ENCODE results near the gene MAPT.

The MAPT gene

GRCh38 chr17:45967378-45967777 is 73.0 kb downstream of the MAPT start:
- no peak for DNase-seq
- no peak overlapping the region for H3K4me3 Mint-ChIP-seq
- H3K36me3 Mint-ChIP-seq (ENCODE audit: low read depth) = no peaks in the 10 kb centered on the region
- peaks cover 4% of the 10 kb centered on the region for H3K4me1 Mint-ChIP-seq
- no peaks in the 10 kb centered on the region for H3K9me3 Mint-ChIP-seq
- TF ChIP-seq CTCF (IDR thresholded peaks at IDR 0.05) = no peak
- H3K27ac Mint-ChIP-seq = no peak overlapping the region
- H3K27me3 Mint-ChIP-seq (ENCODE audit: low read depth, poor library complexity) = peaks cover 50% of the 10 kb centered on the region

- no peak overlapping the region for H3K4me3 Mint-ChIP-seq
- peaks cover 3% of the 10 kb centered on the region for H3K9me3 Mint-ChIP-seq
- no peak overlapping the region for H3K27ac Mint-ChIP-seq
- DNase-seq = no peak
- H3K36me3 Mint-ChIP-seq (ENCODE audit: low read depth) = no peaks in the 10 kb centered on the region
- H3K4me1 Mint-ChIP-seq = peaks cover 10% of the 10 kb centered on the region
- peaks cover 53% of the 10 kb centered on the region for H3K27me3 Mint-ChIP-seq (ENCODE audit: low read depth, poor library complexity)
- TF ChIP-seq CTCF (IDR thresholded peaks at IDR 0.05) = no peak
These were observed 74.4 kb downstream of the MAPT start for GRCh38 chr17:45968732-45969131.

GRCh38 chr17:45969726-45970125 is 75.4 kb downstream of the MAPT start:
- no peak for DNase-seq
- Mint-ChIP-seq H3K9me3 (peaks cover 3% of the 10 kb centered on the region), H3K27ac (no peak overlapping the region), H3K4me1 (peaks cover 11% of the 10 kb centered on the region), H3K4me3 (no peak overlapping the region), H3K27me3 (ENCODE audit: low read depth, poor library complexity) (peaks cover 53% of the 10 kb centered on the region), H3K36me3 (ENCODE audit: low read depth) (no peaks in the 10 kb centered on the region)
- no peak for TF ChIP-seq CTCF (IDR thresholded peaks at IDR 0.05)

- H3K4me3 Mint-ChIP-seq = no peak overlapping the region
- DNase-seq = no peak
- no peak overlapping the region for H3K27ac Mint-ChIP-seq
- H3K36me3 Mint-ChIP-seq (ENCODE audit: low read depth) = no peaks in the 10 kb centered on the region
- H3K4me1 Mint-ChIP-seq = peaks cover 20% of the 10 kb centered on the region
- H3K27me3 Mint-ChIP-seq (ENCODE audit: low read depth, poor library complexity) = peaks cover 45% of the 10 kb centered on the region
- TF ChIP-seq CTCF (IDR thresholded peaks at IDR 0.05) = no peak
- peaks cover 3% of the 10 kb centered on the region for H3K9me3 Mint-ChIP-seq
These were observed 76.3 kb downstream of the MAPT start for GRCh38 chr17:45970659-45971058.

GRCh38 chr17:45971698-45972141 is 77.4 kb downstream of the MAPT start:
- peak; percentile 23 for TF ChIP-seq CTCF (IDR thresholded peaks at IDR 0.05)
- no peak for DNase-seq
- Mint-ChIP-seq H3K27me3 (ENCODE audit: low read depth, poor library complexity) (peaks cover 40% of the 10 kb centered on the region), H3K9me3 (peaks cover 3% of the 10 kb centered on the region), H3K4me1 (peaks cover 30% of the 10 kb centered on the region), H3K36me3 (ENCODE audit: low read depth) (no peaks in the 10 kb centered on the region), H3K4me3 (no peak overlapping the region), H3K27ac (no peak overlapping the region)

- no peak overlapping the region for H3K4me3 Mint-ChIP-seq
- peaks cover 3% of the 10 kb centered on the region for H3K9me3 Mint-ChIP-seq
- no peak for TF ChIP-seq CTCF (IDR thresholded peaks at IDR 0.05)
- H3K36me3 Mint-ChIP-seq (ENCODE audit: low read depth) = no peaks in the 10 kb centered on the region
- peaks cover 35% of the 10 kb centered on the region for H3K4me1 Mint-ChIP-seq
- H3K27ac Mint-ChIP-seq = no peak overlapping the region
- peaks cover 34% of the 10 kb centered on the region for H3K27me3 Mint-ChIP-seq (ENCODE audit: low read depth, poor library complexity)
- no peak for DNase-seq
These were observed 78.2 kb downstream of the MAPT start for GRCh38 chr17:45972531-45972930.
